Hepatocyte (in vitro differentiated cells): ENCODE measurements around the gene ITPR2. TPM values are rescaled to one million over a fixed set of nuclear protein-coding genes. Genes with fewer than 3 reads are reported as not detected.
A peak's percentile ranks its signal among the peaks of the same experiment; 100 is the strongest.

Source experiments
- DNase-seq: peaks from one replicate; pipeline ENCODE4 v3.0.0-alpha.2; 2016; ENCODE audit warnings: low spot score
- H2AFZ ChIP-seq: fragments of 200-600 bp; sonication (generic); 2 replicates; pipeline ENCODE4 v1.6.0; 2016; ENCODE audit warnings: antibody characterized with exemption, mild to moderate bottlenecking
- H3K27ac ChIP-seq: fragments of 200-600 bp; sonication (generic); 2 replicates; pipeline ENCODE4 v1.5.1; 2016; ENCODE audit warnings: mild to moderate bottlenecking
- H3K27me3 ChIP-seq: fragments of 200-600 bp; sonication (generic); 2 replicates; pipeline ENCODE4 v1.6.1; 2016
- H3K36me3 ChIP-seq: fragments of 200-600 bp; sonication (generic); replicated peaks from 2 replicates; pipeline ENCODE4 v1.5.1; 2016; ENCODE audit warnings: low read depth; ENCODE audit not compliant: insufficient read depth
- H3K4me1 ChIP-seq: fragments of 200-600 bp; sonication (generic); 2 replicates; pipeline ENCODE4 v1.5.1; 2016; ENCODE audit warnings: mild to moderate bottlenecking, moderate library complexity; ENCODE audit not compliant: insufficient read depth
- H3K4me2 ChIP-seq: fragments of 200-600 bp; sonication (generic); 2 replicates; pipeline ENCODE4 v1.6.0; 2016
- H3K4me3 ChIP-seq: fragments of 200-600 bp; sonication (generic); 2 replicates; pipeline ENCODE4 v1.5.1; 2016; ENCODE audit warnings: mild to moderate bottlenecking
- H3K79me2 ChIP-seq: fragments of 200-600 bp; sonication (generic); 2 replicates; pipeline ENCODE4 v1.6.0; 2017; ENCODE audit warnings: mild to moderate bottlenecking
- H3K9me2 ChIP-seq: fragments of 200-600 bp; sonication (generic); replicated peaks from 2 replicates; pipeline ENCODE4 v1.6.0; 2017; ENCODE audit warnings: mild to moderate bottlenecking; ENCODE audit not compliant: insufficient read depth
- H3K9me3 ChIP-seq: fragments of 200-600 bp; sonication (generic); 2 replicates; pipeline ENCODE4 v1.5.1; 2016; ENCODE audit warnings: low read depth, mild to moderate bottlenecking
- H4K20me1 ChIP-seq: fragments of 200-600 bp; sonication (generic); 2 replicates; pipeline ENCODE4 v1.6.0; 2016; ENCODE audit warnings: mild to moderate bottlenecking; ENCODE audit not compliant: insufficient read depth, poor library complexity, severe bottlenecking
- EZH2 ChIP-seq: fragments of 200-600 bp; sonication (generic); IDR thresholded peaks from 2 replicates; pipeline ENCODE4 v1.6.1; 2016; ENCODE audit warnings: antibody characterized with exemption, mild to moderate bottlenecking, borderline replicate concordance
- EZH2phosphoT487 ChIP-seq: fragments of 200-600 bp; sonication (generic); IDR thresholded peaks from one replicate; pipeline ENCODE4 v1.6.1; 2018; ENCODE audit warnings: antibody characterized with exemption, mild to moderate bottlenecking, low read depth, moderate library complexity; ENCODE audit not compliant: unreplicated experiment, severe bottlenecking
- WGBS: methylation state at CpG from one replicate; pipeline ENCODE4 v1.1.6; 2016; ENCODE audit warnings: low lambda C conversion rate; ENCODE audit errors: missing lambda C conversion rate; 5-methylcytosine and 5-hydroxymethylcytosine counted together
- polyA plus RNA-seq: library from polyadenylated mRNA; unstranded; fragments of >200 nt; fragmentation: Nextera tagmentation; extraction: Ambion mirVana; gene quantifications from 2 replicates; pipeline ENCODE4 v1.2.1, GENCODE V29; 2016
- total RNA-seq: library from RNA; depleted of rRNA; stranded (reverse); fragments of >200 nt; gene quantifications from 2 replicates; pipeline ENCODE4 v1.2.3, GENCODE V29; 2014
- TF ChIP-seq, protein P1 (sequence below): fragments of 200-600 bp; sonication (generic); IDR thresholded peaks from 2 replicates; pipeline ENCODE4 v1.5.1; 2016; ENCODE audit warnings: antibody characterized with exemption, mild to moderate bottlenecking; ENCODE audit not compliant: poor library complexity

ITPR2 gene
- total and polyA plus RNA-seq, 2 experiments from 2014 or later, result 22.0 to 51.4 TPM

DNA sequence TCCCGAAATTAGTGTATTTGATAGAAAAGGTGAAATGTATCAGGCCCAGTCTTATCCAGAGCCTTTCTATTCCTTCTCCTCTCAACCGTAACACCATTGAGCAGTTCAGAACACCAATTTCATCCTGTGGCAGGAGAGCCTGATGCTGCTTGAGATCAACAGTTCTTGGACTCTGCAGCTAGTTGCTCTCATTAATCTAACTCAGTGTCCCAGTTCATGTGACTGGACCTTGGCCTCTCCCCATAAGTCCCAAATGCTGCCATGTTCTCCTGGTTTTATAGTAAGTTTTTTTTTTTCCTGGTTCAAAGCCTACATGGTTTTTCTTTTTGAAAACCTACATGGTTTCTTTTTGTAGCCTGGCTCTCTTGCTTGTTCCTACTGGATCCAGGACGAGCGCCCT, 293.9 kb downstream of the ITPR2 start:
- peak; percentile 53 for DNase-seq
- TF ChIP-seq EZH2phosphoT487 (no peak), EZH2 (no peak)
- TF ChIP-seq, protein P1, sequence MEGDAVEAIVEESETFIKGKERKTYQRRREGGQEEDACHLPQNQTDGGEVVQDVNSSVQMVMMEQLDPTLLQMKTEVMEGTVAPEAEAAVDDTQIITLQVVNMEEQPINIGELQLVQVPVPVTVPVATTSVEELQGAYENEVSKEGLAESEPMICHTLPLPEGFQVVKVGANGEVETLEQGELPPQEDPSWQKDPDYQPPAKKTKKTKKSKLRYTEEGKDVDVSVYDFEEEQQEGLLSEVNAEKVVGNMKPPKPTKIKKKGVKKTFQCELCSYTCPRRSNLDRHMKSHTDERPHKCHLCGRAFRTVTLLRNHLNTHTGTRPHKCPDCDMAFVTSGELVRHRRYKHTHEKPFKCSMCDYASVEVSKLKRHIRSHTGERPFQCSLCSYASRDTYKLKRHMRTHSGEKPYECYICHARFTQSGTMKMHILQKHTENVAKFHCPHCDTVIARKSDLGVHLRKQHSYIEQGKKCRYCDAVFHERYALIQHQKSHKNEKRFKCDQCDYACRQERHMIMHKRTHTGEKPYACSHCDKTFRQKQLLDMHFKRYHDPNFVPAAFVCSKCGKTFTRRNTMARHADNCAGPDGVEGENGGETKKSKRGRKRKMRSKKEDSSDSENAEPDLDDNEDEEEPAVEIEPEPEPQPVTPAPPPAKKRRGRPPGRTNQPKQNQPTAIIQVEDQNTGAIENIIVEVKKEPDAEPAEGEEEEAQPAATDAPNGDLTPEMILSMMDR, result no peak

DNA sequence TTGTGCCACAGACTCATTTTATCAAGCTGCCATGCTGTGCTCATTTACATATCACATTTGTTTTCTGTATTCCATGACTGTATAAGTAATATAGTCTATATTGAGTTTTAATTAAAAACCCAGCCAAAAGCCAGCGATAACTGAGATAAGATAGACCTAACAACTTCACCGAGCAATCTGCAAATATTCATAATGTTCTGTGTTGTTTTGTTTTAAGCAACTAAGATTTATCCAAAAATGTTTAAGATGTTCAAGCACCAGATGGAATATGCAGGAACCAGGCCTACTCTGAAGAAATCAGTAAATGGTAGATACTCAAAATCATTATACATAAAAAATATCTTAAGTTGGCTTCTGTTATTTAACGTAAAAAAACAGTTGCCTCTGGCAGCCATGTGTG, 295.3 kb downstream of the ITPR2 start:
- TF ChIP-seq EZH2 (no peak), EZH2phosphoT487 (no peak)
- TF ChIP-seq, protein P1, result no peak
- H3K4me2 ChIP-seq, result no peak overlapping the region
- H3K79me2 ChIP-seq, result no peaks in the 10 kb centered on the region
- DNase-seq, result no peak
- H4K20me1 ChIP-seq, result no peaks in the 10 kb centered on the region
- H3K27me3 ChIP-seq, result no peaks in the 10 kb centered on the region
- no peaks in the 10 kb centered on the region for H3K36me3 ChIP-seq
- H3K27ac ChIP-seq, result no peak overlapping the region
- no peaks in the 10 kb centered on the region for H3K9me3 ChIP-seq
- no peak overlapping the region for H3K4me3 ChIP-seq
- 90% methylated on average over 3 of the region's 3 CpGs for WGBS
- no peaks in the 10 kb centered on the region for H3K4me1 ChIP-seq
- H3K9me2 ChIP-seq, result no peaks in the 10 kb centered on the region
- no peak overlapping the region for H2AFZ ChIP-seq

More for the DNA sequence above, 293.9 kb downstream of the ITPR2 start:
- H3K27me3 ChIP-seq, result no peaks in the 10 kb centered on the region
- H3K36me3 ChIP-seq, result no peaks in the 10 kb centered on the region
- H3K79me2 ChIP-seq, result no peaks in the 10 kb centered on the region
- peak overlapping the region; percentile 84 for H3K27ac ChIP-seq
- H3K4me1 ChIP-seq, result no peaks in the 10 kb centered on the region
- H3K4me3 ChIP-seq, result no peak overlapping the region
- 99% methylated on average over 4 of the region's 4 CpGs for WGBS
- H3K9me2 ChIP-seq, result no peaks in the 10 kb centered on the region
- no peaks in the 10 kb centered on the region for H3K9me3 ChIP-seq
- peak overlapping the region; percentile 45 for H3K4me2 ChIP-seq
- no peaks in the 10 kb centered on the region for H4K20me1 ChIP-seq
- no peak overlapping the region for H2AFZ ChIP-seq

DNA sequence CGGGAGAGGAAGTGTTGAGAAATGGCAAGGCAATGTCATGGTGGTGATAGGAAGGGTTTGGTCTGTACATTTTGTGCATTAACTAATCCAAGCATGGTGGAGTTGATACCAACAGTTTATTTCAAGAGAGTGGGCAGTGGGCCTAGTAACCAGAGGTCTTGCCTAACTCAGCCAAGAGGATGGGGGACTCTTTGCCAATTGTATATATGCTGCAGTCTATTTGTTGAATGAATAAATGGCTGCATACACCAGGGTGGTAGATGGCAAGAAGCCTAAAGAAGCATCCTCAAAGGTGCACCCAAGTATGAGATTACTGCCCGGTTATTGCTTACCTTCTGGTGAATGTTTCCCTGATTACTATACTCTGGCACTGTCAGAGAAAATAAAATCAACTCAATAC, 295.9 kb downstream of the ITPR2 start:
- Histone ChIP-seq H3K27me3 (no peaks in the 10 kb centered on the region), H4K20me1 (no peaks in the 10 kb centered on the region), H3K9me2 (no peaks in the 10 kb centered on the region), H3K9me3 (no peaks in the 10 kb centered on the region), H2AFZ (no peak overlapping the region), H3K4me1 (no peaks in the 10 kb centered on the region), H3K79me2 (no peaks in the 10 kb centered on the region), H3K4me2 (no peak overlapping the region), H3K36me3 (no peaks in the 10 kb centered on the region), H3K27ac (no peak overlapping the region), H3K4me3 (no peak overlapping the region)
- DNase-seq, result no peak
- WGBS, result 93% methylated on average over 2 of the region's 2 CpGs
- no peak for TF ChIP-seq EZH2phosphoT487
- no peak for TF ChIP-seq EZH2
- TF ChIP-seq, protein P1, result no peak

DNA sequence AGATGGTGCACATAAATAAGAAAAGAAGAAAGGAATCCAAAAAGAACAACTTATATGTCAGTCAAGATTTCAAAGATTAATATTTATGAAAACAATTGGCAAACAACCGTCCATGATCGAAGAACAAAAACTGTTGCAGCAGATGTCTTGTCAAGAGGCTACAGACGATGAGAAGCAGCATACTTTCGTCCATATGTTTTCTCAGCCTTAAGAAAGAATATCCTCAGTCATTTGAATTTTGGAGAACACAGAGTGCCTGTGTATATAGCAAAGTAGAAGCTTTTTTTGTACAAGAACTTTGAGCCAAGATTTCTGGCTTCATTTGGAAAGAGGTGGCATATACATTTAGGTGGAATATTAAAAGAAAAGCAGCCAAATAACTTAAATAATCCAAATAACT, 297.2 kb downstream of the ITPR2 start:
- Histone ChIP-seq H3K36me3 (no peaks in the 10 kb centered on the region), H3K27ac (no peak overlapping the region), H3K79me2 (no peaks in the 10 kb centered on the region), H3K9me2 (no peaks in the 10 kb centered on the region), H3K9me3 (no peaks in the 10 kb centered on the region), H3K4me3 (no peak overlapping the region), H3K4me1 (no peaks in the 10 kb centered on the region), H3K4me2 (no peak overlapping the region), H3K27me3 (no peaks in the 10 kb centered on the region), H2AFZ (no peak overlapping the region), H4K20me1 (no peaks in the 10 kb centered on the region)
- TF ChIP-seq EZH2phosphoT487 (no peak), EZH2 (no peak)
- TF ChIP-seq, protein P1, result no peak
- WGBS, result 90% methylated on average over 4 of the region's 4 CpGs
- DNase-seq, result no peak
